Mesothelial cell of epicardium (in vitro differentiated cells): ENCODE data around the gene KCNK5. TPM values are rescaled to one million over a fixed set of nuclear protein-coding genes. Genes with fewer than 3 reads are reported as not detected.

Experiments
- DNase-seq, 2 experiments: peaks; one replicate each; pipeline ENCODE4 v3.0.0; 2021; ENCODE audit warnings: low spot score in 2 of 2; ENCODE audit not compliant: unreplicated experiment in 2 of 2
- H3K27ac Mint-ChIP-seq: 2 replicates; pipeline ENCODE4 v1.8.0; 2021; ENCODE audit warnings: mixed read lengths
- H3K27me3 Mint-ChIP-seq: 2 replicates; pipeline ENCODE4 v1.8.0; 2021; ENCODE audit warnings: low read depth, mixed read lengths
- H3K36me3 Mint-ChIP-seq: 2 replicates; pipeline ENCODE4 v1.8.0; 2021; ENCODE audit warnings: mixed read lengths
- H3K4me1 Mint-ChIP-seq: 2 replicates; pipeline ENCODE4 v1.8.0; 2021; ENCODE audit warnings: mixed read lengths
- H3K4me3 Mint-ChIP-seq: 2 replicates; pipeline ENCODE4 v1.8.0; 2021; ENCODE audit warnings: mild to moderate bottlenecking, moderate library complexity, mixed read lengths
- H3K9me3 Mint-ChIP-seq: 2 replicates; pipeline ENCODE4 v1.8.0; 2021; ENCODE audit warnings: mixed read lengths
- total RNA-seq: library from RNA; stranded (reverse); gene quantifications from 3 replicates; pipeline ENCODE4 v1.2.1, GENCODE V29; 2021
- TF ChIP-seq, protein P1 (sequence below): fragments of 200-600 bp; sonication (generic); IDR thresholded peaks from one replicate; pipeline ENCODE4 v1.5.0; 2021; ENCODE audit warnings: antibody characterized with exemption; ENCODE audit not compliant: unreplicated experiment

Gene KCNK5
- total RNA-seq, 1 donor from 2014 or later = 2.5 TPM

DNA sequence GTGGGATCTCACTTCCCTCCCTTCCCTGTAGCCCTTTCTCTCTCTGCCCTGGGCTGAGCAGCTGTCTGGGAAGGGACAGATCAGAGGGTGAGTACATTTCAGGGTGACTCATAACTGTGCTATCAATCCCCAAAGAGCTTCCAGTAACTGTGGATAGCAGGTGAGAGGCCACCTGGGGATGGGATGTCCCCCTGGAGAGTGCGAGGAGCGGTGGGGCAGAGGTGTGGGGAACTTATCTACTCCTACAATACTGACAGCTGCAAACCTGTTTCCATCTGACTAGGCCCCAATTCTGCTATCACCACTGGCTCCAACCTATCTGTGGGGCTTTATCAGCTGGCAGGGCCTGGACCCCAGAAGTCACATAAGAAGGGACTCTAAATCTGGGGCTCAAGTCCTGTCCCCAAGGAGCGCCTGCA is 32.6 kb downstream of the KCNK5 start:
- H3K9me3 Mint-ChIP-seq = no peaks in the 10 kb centered on the region
- peaks cover 40% of the 10 kb centered on the region for H3K4me1 Mint-ChIP-seq
- TF ChIP-seq, protein P1, sequence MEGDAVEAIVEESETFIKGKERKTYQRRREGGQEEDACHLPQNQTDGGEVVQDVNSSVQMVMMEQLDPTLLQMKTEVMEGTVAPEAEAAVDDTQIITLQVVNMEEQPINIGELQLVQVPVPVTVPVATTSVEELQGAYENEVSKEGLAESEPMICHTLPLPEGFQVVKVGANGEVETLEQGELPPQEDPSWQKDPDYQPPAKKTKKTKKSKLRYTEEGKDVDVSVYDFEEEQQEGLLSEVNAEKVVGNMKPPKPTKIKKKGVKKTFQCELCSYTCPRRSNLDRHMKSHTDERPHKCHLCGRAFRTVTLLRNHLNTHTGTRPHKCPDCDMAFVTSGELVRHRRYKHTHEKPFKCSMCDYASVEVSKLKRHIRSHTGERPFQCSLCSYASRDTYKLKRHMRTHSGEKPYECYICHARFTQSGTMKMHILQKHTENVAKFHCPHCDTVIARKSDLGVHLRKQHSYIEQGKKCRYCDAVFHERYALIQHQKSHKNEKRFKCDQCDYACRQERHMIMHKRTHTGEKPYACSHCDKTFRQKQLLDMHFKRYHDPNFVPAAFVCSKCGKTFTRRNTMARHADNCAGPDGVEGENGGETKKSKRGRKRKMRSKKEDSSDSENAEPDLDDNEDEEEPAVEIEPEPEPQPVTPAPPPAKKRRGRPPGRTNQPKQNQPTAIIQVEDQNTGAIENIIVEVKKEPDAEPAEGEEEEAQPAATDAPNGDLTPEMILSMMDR = no peak
- H3K4me3 Mint-ChIP-seq = no peak overlapping the region
- peak overlapping the region; percentile 60 for H3K27ac Mint-ChIP-seq
- DNase-seq = no peak
- peaks cover 12% of the 10 kb centered on the region for H3K36me3 Mint-ChIP-seq
- no peaks in the 10 kb centered on the region for H3K27me3 Mint-ChIP-seq

DNA sequence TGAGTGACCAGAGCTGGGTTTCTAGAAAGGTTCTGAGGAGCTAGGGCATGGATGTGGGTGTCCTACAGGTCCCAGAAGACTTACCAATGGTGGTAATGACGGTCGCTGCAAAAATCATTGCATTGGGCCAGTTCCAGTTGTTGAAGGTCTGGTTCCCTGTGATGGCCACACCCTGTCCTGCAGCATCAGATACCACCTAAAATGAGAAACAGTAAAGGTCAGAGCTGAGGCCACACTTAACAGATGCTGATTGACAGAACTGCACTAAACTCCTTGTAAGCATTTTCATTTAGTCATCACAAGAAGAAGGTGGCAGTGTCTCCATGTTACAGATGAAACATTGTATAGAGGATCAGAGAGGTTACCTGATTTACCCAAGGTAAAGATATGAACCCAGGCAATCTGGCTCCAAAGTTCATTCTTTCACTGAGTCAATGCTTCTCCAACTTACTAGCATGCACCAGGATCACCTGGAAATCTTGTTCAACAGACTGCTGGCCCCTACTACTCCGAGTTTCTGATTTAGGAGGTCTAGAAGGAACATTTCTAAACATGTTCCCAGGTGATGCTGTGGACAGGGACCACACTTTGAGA is 33.4 kb downstream of the KCNK5 start:
- Mint-ChIP-seq H3K36me3 (peaks cover 12% of the 10 kb centered on the region), H3K4me1 (peaks cover 40% of the 10 kb centered on the region), H3K27ac (no peak overlapping the region), H3K27me3 (no peaks in the 10 kb centered on the region), H3K9me3 (no peaks in the 10 kb centered on the region), H3K4me3 (no peak overlapping the region)
- TF ChIP-seq, protein P1 = no peak
- no peak for DNase-seq

DNA sequence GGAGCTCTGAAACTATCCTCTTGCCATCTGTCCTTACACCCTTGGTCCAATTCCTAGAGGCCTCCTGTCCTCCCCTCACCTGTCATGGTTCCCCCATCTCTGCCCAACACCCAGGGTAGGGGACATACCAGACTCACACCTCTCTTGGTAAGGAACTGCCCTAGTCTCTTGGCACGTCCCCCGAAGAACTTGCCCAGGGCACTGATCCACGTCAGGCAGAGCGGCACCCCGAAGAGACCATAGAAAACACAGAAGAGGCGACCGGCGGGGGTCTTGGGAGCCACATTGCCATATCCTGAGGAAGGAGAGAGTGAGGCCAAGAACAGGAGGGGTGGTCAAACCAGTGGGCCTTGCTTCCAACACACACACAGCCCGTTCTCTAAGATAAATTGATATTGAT is 34.8 kb downstream of the KCNK5 start:
- no peak overlapping the region for H3K4me3 Mint-ChIP-seq

DNA sequence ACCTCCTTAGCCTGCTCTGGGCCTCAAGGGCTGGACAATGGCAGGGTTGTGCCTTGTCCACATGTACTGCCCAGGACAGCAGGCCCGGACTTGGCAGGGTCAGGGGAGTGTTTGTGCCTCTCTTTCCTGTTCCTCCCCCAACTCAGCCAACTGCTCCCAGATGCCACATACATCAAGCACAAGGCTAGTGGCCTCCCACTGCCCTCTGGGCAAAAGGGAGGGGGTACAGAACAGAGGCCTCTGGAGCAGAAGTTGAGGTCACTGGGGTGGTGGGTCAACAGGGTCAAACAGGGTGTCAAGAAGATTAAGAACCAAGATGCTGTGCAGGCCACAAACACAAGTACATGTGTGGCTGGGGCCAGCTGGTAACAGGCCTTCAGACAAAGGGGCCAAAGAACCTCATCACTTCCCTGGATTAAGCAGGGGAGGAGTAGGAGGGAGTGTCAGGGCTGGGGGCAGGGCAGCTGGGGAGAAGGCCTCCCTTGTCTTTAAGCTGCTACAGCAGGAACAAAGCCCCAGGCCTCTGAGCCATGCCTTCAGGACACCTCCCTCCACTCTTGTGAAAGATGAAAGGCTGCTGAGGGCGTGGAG is 36.0 kb downstream of the KCNK5 start:
- H3K4me3 Mint-ChIP-seq = no peak overlapping the region
- DNase-seq = no peak
- peaks cover 12% of the 10 kb centered on the region for H3K36me3 Mint-ChIP-seq
- peak overlapping the region; percentile 71 for H3K27ac Mint-ChIP-seq
- TF ChIP-seq, protein P1 = no peak
- H3K4me1 Mint-ChIP-seq = peaks cover 24% of the 10 kb centered on the region
- no peaks in the 10 kb centered on the region for H3K27me3 Mint-ChIP-seq
- no peaks in the 10 kb centered on the region for H3K9me3 Mint-ChIP-seq

More for the DNA sequence above, 34.8 kb downstream of the KCNK5 start:
- H3K27ac Mint-ChIP-seq = no peak overlapping the region
- H3K36me3 Mint-ChIP-seq = peaks cover 12% of the 10 kb centered on the region
- H3K4me1 Mint-ChIP-seq = peaks cover 28% of the 10 kb centered on the region
- H3K27me3 Mint-ChIP-seq = no peaks in the 10 kb centered on the region
- TF ChIP-seq, protein P1 = no peak
- no peak for DNase-seq
- H3K9me3 Mint-ChIP-seq = no peaks in the 10 kb centered on the region

DNA sequence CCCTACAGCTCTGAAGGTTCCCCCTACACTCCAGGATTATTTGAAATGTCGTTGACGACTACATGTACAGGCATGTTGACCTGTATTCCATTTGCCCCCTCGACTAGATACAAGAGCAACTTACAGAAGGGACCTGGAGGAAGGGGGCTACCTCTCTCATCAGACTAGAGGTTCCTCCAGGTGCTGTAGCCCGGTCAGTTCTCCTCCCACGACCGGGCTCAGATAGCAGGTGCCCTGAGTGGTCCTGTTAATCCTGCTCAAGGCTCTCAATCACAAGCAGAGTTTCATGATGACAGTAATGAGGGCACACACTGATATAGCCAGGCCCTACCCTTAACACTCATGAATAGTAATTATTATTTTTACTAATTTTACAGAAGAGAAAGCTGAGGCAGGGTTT is 36.5 kb downstream of the KCNK5 start:
- TF ChIP-seq, protein P1 = no peak
- Mint-ChIP-seq H3K27ac (no peak overlapping the region), H3K27me3 (no peaks in the 10 kb centered on the region)

More for the DNA sequence above, 36.5 kb downstream of the KCNK5 start:
- Mint-ChIP-seq H3K36me3 (peaks cover 12% of the 10 kb centered on the region), H3K9me3 (no peaks in the 10 kb centered on the region), H3K4me1 (peaks cover 20% of the 10 kb centered on the region), H3K4me3 (no peak overlapping the region)
- no peak for DNase-seq
